ENCODE data around the gene ISX. TPM values are rescaled to one million over a fixed set of nuclear protein-coding genes. Genes with fewer than 3 reads are reported as not detected.

The ISX gene
- total RNA-seq: not detected in 2 replicates

DNA sequence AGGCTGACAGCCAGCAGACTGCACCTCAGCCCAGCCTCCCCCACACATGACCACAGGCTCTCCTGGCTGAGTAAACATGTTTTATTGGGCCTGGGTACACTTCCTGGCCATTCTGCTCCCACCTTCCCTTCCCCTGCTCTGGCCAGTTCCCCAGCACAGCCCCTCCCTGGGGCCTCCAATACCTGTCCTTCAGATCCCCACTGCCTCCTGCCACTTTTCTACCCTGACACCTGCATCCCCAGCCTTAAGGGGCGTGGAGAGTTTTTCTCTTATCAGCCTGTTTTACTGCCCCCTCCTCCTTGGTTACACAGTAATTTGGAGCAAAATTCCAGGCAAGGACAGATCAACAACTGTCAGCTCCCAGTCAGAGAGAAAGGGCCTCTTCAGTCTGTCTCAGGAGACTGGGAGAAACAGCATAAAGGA, at the start of gene ISX:
ISX (plus strand) TSS at position 363 of the 423 bp plus-strand sequence. CDS start 930 bp downstream, outside the sequence.

Other genes starting within 250 kb of the ISX start
- gene HMGXB4, start 191.3 kb downstream of the ISX start, total RNA-seq: 13.8 and 16.5 TPM in 2 replicates
- 32.9 and 33.4 TPM in 2 replicates for gene TOM1, start 233.7 kb downstream of the ISX start, total RNA-seq